COLO829 (cell line): ENCODE data around the gene MFAP2.
A peak's percentile ranks its signal among the peaks of the same experiment; 100 is the strongest.

Experiments used
- DNase-seq: peaks from one replicate; pipeline ENCODE4 v3.0.0; 2012; ENCODE audit warnings: low spot score

MFAP2 gene

DNA sequence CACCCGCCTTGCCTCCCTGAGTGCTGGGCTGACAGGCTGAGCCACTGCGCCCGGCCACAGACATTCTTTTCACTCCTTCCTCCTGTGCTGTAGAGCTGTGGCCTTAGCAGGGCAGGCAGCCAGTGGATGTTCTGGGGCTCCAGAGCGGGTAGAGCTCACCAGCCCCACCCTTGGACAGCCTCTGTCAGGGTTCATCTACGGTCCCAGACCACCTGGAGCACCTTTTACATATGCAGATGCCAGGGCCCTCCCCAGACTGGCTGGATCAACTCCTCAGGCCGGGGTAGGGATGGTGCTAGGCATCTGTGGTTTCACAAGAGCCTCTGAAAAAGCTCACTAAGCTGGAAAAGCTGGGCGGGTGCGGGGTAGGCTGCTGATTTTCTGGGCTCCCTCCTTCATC, 26.7 kb upstream of the MFAP2 start:
- no peak for DNase-seq

GRCh38 chr1:17005365-17005740, 24.9 kb upstream of the MFAP2 start:
- no peak for DNase-seq

DNA sequence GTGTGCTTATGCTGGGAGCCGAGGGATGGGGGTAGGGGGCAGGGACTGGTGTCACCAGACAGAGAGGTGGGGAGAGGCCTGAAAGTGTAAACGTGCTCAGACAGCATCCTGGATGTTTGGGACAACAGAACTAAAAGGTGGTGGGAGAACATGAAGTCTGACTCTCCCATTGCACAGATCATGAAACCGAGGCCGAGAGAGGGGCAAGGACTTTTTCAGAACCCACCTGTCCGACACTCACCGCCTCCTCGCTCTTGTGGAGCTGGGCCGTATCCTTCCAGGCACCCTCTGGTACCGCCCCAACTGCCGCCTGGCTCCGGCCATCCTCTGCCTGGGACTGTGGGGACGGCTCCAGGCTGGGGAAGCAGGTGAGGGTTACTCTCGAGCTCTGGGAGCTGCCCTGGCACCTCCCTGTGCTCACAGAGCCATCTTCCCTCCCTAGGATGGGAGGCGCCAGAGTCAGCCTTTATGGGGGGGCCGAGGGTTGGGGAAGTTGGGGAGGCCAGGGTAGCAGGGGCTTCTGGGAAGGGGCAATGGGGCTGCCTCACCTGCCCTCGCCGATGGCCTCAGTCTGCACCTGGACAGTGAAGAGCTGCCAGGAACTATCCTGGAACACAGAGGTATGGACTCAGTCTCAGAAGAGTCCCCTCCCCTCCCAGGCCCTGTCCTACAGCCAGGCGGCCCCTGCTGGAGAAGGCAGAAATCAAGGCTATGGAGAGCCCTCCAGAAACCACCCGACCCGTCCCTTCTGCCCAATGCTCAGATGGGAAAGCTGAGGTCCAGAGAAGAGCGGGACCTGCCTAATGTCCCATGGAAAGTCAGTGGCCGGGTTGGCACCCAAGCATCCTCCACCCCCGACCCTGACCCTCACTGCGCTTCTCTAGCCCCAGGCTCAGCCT, 24.3 kb upstream of the MFAP2 start:
- DNase-seq: no peak

DNA sequence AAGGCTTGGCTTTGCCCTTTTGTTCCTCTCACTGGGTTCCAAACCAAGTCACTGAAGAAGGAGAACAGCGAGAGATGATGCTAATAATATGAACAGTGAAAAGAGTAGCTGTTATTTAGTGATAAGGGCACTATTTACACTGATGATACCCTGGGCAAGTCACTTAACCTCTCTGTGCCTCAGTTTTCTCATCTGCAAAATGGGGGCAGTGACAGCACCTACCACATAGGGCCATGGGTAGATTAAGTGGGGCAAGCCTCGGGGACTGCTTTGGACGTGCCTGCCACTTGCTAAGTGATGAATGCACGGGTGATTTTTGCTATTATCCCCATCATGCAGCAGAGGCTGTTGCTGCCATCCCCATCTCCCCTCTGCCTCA, 22.1 kb upstream of the MFAP2 start:
- no peak for DNase-seq

DNA sequence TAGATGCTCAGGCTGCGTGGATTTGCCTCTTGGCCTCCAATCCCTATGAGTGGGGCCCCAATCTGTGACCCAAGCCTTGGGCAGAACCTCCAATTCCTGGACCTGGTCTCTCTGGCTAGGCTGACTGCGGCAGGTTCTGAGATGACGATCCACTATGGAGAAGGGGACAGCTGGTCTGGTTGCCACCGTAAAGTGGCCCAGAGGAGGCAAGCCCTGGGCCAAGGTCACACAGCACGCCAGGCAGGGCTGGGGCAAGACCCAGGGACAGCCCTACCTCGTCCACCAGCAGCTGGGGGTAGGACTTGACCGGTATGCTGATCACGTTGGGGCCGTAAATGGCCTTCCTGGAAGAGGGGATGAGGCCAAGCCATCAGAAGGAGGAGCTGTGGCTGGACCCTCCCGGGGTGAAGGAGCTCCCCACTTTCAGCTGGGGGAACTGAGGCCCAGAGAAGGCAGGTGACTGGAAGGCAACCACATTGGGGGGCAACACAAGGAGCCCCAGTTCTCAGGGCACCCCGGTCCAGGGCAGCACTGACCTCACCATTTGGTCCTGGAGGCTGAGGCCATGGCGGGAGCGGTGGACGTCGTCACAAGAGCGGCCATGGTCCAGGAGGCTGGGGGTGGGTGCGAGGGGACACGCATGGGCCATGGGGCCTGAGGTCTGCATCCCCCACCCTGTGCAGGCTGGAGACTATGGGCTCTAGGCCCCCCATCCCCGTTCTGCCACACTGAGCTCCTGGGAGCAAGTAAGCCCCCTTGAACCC, 21.5 kb upstream of the MFAP2 start:
- DNase-seq: no peak

- DNase-seq: no peak
Measured at GRCh38 chr1:16999863-17000262, 19.4 kb upstream of the MFAP2 start.

DNA sequence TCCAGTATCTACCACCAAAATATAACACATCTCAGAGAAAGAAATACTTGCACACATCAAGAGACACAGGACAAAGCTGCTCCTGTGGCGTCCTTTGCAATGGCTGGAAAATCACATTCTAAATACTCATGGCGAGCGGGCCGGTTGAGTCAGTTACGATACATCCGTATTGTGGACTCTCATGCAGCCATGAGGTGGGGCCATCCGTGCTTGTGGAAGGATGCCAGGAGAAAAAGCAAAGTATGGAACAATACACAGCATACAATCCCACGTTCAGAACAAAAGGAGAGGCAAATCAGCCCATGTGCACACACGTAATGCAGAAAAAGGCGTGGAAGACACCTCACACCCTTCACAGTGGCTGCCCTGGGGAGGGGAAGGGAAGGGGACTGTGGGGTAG, 18.2 kb upstream of the MFAP2 start:
- DNase-seq: no peak

DNA sequence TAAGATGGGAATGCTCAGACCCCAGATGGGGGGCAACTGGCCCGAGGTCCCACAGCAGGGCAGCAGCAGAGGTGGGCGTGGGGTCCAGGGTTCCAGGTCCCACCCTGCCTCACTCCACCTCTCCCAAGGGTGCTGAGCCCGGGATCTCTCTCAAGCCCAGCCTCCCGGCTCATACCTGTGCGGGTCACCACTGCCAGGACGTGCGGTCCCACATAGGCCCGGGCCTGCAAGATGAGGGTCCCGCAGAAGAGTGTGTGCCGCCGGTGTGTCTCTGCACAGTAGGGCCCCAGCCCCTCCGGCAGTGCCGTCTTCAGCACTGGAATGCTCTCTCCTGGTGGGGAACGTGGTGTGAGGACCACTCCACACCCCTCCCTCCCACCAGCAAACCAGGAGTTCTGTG, 16.4 kb upstream of the MFAP2 start:
- no peak for DNase-seq

DNA sequence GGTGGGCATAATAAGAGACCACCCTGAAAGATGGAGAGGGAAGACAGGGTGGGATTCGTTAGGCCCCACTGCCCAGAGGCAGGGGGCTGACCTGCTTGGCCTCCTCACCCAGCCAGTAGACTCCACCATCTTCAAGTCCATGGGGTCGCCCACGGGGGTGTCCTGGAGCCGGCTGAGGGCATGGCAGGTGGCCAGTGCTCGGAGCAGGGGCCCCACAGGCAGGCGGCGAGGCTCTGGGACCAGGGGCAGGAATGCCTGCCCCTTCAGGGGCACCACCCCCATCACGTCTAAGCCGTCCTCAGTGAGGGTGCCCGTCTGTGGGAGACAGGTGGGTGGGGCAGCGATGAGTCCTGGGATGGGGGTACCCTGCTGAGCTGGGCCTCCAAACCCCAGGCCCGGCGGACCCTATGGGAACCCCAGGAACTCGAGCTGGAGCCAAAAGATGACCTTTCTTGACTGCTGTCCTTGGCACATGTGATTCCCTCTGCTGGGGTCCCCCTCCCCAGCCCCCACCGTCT, 13.2 kb upstream of the MFAP2 start:
- no peak for DNase-seq

GRCh38 chr1:16992675-16993074, 12.3 kb upstream of the MFAP2 start:
- no peak for DNase-seq

DNA sequence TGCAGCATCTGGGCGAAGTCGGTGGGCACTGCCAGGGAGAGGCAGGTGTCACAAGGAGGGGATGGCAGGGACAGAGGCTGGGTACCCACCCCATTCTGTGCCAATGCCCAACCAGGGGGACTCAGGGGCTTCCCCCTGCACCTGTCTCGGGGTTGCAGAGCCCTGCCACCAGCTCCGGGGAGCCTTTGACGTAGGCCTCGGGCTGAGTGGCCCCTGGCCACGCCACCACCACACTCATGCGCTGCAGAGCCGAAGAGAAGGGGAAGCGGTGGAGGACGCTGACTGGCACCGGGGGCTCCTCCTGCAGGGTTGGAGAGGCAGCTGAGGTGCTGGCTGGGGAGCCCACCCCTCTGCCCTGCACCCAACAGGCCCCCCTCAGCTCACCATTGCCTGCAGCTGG, 11.7 kb upstream of the MFAP2 start:
- no peak for DNase-seq

GRCh38 chr1:16991571-16991970, 11.2 kb upstream of the MFAP2 start:
- DNase-seq: no peak

DNA sequence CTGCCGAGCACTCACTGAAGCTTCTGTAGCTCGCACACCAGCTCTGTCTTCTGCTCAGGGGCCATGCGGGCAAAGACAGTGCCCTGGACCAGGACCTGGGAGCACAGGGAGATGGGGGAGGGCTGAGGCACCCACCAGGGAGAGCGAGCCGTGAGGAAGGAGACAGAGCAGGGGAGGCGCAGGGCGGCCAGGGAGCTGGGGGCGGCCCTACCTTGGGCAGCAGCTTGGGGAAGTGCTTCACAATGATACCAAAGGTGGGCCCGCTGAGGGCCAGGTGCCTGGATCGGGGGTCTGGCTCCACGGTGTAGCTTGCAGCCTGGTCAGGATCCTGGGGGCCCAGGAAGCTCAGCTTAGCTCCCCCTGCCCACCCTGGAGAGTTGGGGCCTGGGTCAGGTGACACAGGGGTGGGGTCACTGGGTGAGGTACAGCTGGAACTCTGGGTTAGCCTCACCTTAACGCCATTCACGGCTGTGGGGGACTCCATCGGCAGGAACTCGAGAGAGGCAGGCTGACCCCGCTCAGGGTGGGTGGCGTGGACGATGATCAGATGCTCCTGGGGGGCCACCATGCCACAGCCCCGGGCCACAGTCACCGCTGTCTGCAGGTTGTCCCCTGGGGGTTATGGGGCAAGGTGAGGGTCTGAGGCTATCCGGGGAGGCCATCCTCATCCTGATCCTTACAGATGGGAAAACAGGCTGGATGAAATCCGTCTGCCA, 9.4 kb upstream of the MFAP2 start:
- DNase-seq: no peak

DNA sequence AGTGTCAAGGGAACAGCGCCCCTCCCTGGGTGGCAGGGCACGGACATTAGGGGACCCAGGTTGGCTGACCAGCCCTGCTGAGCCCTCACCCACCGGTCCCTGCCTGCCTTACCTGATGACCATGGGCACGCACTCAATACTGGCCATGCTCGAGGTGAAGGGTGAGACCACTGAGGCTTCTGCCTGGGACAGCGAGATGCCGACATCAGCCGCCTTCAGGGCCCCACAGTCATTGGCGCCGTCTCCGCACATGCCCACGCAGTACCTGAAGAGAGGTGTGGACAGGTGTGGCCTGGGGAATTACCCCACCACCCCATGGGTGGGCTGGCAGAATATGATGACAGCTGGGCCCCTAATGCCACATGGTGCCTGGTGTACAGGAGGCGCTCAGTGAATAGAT, 7.8 kb upstream of the MFAP2 start:
- DNase-seq: no peak

- DNase-seq: no peak
Measured at GRCh38 chr1:16986962-16987361, 6.5 kb upstream of the MFAP2 start.

DNA sequence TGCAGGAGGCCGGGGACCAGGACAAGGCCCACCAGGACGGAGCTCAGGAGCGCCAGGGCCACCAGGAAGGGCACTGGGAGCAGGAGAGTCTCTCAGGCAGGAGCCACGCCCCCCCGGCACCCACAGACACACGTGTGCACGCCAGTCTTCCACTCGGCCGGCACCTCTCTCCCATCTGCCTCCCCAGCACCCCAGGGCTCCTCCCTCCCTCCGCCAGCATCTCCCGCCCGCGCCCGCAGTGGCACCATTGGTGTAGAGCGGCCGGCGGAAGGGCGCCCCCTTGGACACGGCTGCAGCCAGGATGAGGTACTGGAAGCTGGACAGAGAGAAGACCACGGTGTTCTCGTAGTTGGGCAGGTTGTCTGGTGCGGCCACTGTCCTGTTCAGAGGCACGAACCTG, 6.1 kb upstream of the MFAP2 start:
- no peak for DNase-seq

- no peak for DNase-seq
Measured at GRCh38 chr1:16986113-16986512, 5.7 kb upstream of the MFAP2 start.

DNA sequence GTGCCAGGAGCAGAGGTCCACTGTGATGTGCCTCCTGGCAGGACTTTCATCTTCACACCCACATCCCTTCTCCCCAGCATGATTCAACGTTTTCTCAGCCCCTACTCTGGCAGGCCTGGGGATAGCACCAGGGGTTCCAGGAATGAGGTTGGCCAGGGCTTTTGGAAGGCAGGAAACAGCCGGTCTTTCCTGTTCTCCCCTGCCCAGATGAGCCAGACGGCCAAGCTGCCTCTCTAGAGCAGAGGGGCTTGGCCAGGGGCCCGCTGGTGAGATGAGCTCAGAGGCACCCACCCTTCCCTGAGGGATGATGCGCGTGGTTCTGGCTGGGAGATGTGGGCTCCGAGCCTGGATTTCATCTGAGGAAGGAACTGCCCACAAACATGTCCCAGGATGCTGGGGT, 4.3 kb upstream of the MFAP2 start:
- DNase-seq: no peak

- DNase-seq: no peak
Measured at GRCh38 chr1:16983649-16984048, 3.2 kb upstream of the MFAP2 start.

- no peak for DNase-seq
Measured at GRCh38 chr1:16982902-16983301, 2.5 kb upstream of the MFAP2 start.

DNA sequence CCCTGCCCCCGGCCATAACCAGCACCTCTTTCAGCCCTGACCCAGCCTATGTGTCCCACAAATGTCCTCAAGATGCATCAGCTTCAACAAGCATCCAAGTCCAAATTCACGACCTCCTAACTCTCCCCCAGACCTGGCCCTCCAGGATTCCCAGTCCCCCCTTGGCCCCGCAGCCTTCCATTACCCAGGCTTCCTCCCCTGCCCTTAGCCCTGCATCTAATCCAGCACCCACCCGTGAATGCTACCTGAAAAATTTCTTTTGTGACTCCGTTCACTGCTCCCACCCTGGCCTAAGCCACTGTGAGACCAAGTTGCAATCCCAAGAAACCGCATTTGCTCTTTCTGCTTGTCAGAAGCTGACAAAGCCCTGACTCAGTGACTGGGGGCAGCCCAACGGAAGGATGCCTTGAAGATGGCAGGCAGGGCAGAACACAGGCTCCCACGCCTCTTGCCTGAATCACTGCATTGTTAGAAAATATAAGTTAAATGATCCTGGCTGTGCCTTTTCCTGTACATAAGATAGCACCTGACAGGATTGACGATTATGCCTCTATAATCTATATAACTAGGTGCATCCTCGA, 939 bp upstream of the MFAP2 start:
- DNase-seq: peak; percentile 54
